Activated T-helper 2 cell treated with anti-CD3 and anti-CD28 coated beads, Interferon-gamma antibody, Interleukin-2, Interleukin-4, amounts not matched to agents 10 μg/mL and 5 μg/mL and 100 μg/mL, durations not matched to agents 14 hours and 24 hours and 36 hours (primary cell): ENCODE results near the gene RAD51D. TPM values are rescaled to one million over a fixed set of nuclear protein-coding genes. Genes with fewer than 3 reads are reported as not detected.
"Not testable (repeated sequence)": the region's sequence is repeated elsewhere in the genome, so short reads cannot be mapped to it uniquely, and the experiment has no call there.

ENCODE experiments used
- DNase-seq: peaks from one replicate; pipeline ENCODE4 v3.0.0; 2021; ENCODE audit warnings: low spot score
- H3K27ac Mint-ChIP-seq: one replicate; pipeline ENCODE4 v1.8.0; 2021; ENCODE audit warnings: mixed read lengths
- H3K27me3 Mint-ChIP-seq: one replicate; pipeline ENCODE4 v1.8.0; 2021; ENCODE audit warnings: low read depth, mixed read lengths
- H3K36me3 Mint-ChIP-seq: one replicate; pipeline ENCODE4 v1.8.0; 2021; ENCODE audit warnings: low read depth, mixed read lengths
- H3K4me1 Mint-ChIP-seq: one replicate; pipeline ENCODE4 v1.8.0; 2021; ENCODE audit warnings: low read depth, mixed read lengths
- H3K4me3 Mint-ChIP-seq: one replicate; pipeline ENCODE4 v1.8.0; 2021; ENCODE audit warnings: low read depth, mild to moderate bottlenecking, moderate library complexity, mixed read lengths
- H3K9me3 Mint-ChIP-seq: one replicate; pipeline ENCODE4 v1.8.0; 2021; ENCODE audit warnings: mixed read lengths
- intact Hi-C: fragments of 100-400 bp; cut with micrococcal nuclease; formaldehyde crosslinking; loops from one replicate; pipeline ENCODE4 v1.15.1; 2023
- total RNA-seq: library from RNA; stranded (reverse); gene quantifications from 2 replicates; pipeline ENCODE4 v1.2.3, GENCODE V29; 2022

RAD51D gene
- total RNA-seq, 1 donor from 2014 or later, result 29.5 TPM

GRCh38 chr17:35101725-35102124, 17.9 kb downstream of the RAD51D start:
- Mint-ChIP-seq H3K4me1 (no peaks in the 10 kb centered on the region), H3K36me3 (peaks cover 60% of the 10 kb centered on the region), H3K4me3 (no peak overlapping the region), H3K9me3 (no peaks in the 10 kb centered on the region), H3K27me3 (no peaks in the 10 kb centered on the region), H3K27ac (no peak overlapping the region)
- intact Hi-C loops, result no loop called here
- no peak for DNase-seq

GRCh38 chr17:35101036-35101435, 18.6 kb downstream of the RAD51D start:
- H3K4me1 Mint-ChIP-seq, result no peaks in the 10 kb centered on the region
- H3K9me3 Mint-ChIP-seq, result no peaks in the 10 kb centered on the region
- no peak overlapping the region for H3K4me3 Mint-ChIP-seq
- H3K27me3 Mint-ChIP-seq, result no peaks in the 10 kb centered on the region
- no peak overlapping the region for H3K27ac Mint-ChIP-seq
- H3K36me3 Mint-ChIP-seq, result peaks cover 54% of the 10 kb centered on the region
- DNase-seq, result no peak
- intact Hi-C loops, result no loop called here

GRCh38 chr17:35099908-35100307, 19.8 kb downstream of the RAD51D start:
- H3K4me1 Mint-ChIP-seq, result no peaks in the 10 kb centered on the region
- DNase-seq, result no peak
- H3K27ac Mint-ChIP-seq, result no peak overlapping the region
- no peaks in the 10 kb centered on the region for H3K27me3 Mint-ChIP-seq
- no peak overlapping the region for H3K4me3 Mint-ChIP-seq
- H3K9me3 Mint-ChIP-seq, result no peaks in the 10 kb centered on the region
- intact Hi-C loops, result no loop called here
- peaks cover 42% of the 10 kb centered on the region for H3K36me3 Mint-ChIP-seq

- no peak overlapping the region for H3K27ac Mint-ChIP-seq
- intact Hi-C loops, result no loop called here
- H3K4me1 Mint-ChIP-seq, result no peaks in the 10 kb centered on the region
- H3K36me3 Mint-ChIP-seq, result peaks cover 36% of the 10 kb centered on the region
- no peak overlapping the region for H3K4me3 Mint-ChIP-seq
- no peaks in the 10 kb centered on the region for H3K27me3 Mint-ChIP-seq
- H3K9me3 Mint-ChIP-seq, result no peaks in the 10 kb centered on the region
- DNase-seq, result no peak
These were observed 21.9 kb downstream of the RAD51D start for GRCh38 chr17:35097776-35098175.

GRCh38 chr17:35095741-35096140, 23.9 kb downstream of the RAD51D start:
- Mint-ChIP-seq H3K27ac (no peak overlapping the region), H3K4me3 (no peak overlapping the region), H3K27me3 (no peaks in the 10 kb centered on the region), H3K36me3 (peaks cover 20% of the 10 kb centered on the region), H3K9me3 (no peaks in the 10 kb centered on the region), H3K4me1 (peaks cover 2% of the 10 kb centered on the region)
- no peak for DNase-seq
- intact Hi-C loops, result no loop called here

GRCh38 chr17:35094902-35095301, 24.8 kb downstream of the RAD51D start:
- H3K9me3 Mint-ChIP-seq, result no peaks in the 10 kb centered on the region
- peaks cover 12% of the 10 kb centered on the region for H3K36me3 Mint-ChIP-seq
- no peak overlapping the region for H3K27ac Mint-ChIP-seq
- intact Hi-C loops, result no loop called here
- H3K4me3 Mint-ChIP-seq, result no peak overlapping the region
- H3K4me1 Mint-ChIP-seq, result peaks cover 5% of the 10 kb centered on the region
- DNase-seq, result no peak
- no peaks in the 10 kb centered on the region for H3K27me3 Mint-ChIP-seq

- H3K27me3 Mint-ChIP-seq, H3K9me3 Mint-ChIP-seq, DNase-seq, intact Hi-C loops, H3K27ac Mint-ChIP-seq, H3K4me3 Mint-ChIP-seq, H3K36me3 Mint-ChIP-seq: not testable (repeated sequence)
- peaks cover 34% of the 10 kb centered on the region for H3K4me1 Mint-ChIP-seq
These were observed 29.0 kb downstream of the RAD51D start for GRCh38 chr17:35090707-35091106.

GRCh38 chr17:35089586-35090296, 29.9 kb downstream of the RAD51D start:
- intact Hi-C loops, result loop anchor here (1.0 to 10.0 kb wide), 7 partner anchors 26 to 125 kb away; partner anchors contain the start of genes LIG3, RAD51D and RFFL
- peaks cover 6% of the 10 kb centered on the region for H3K36me3 Mint-ChIP-seq
- no peaks in the 10 kb centered on the region for H3K9me3 Mint-ChIP-seq
- peak; percentile 26 for DNase-seq
- H3K27ac Mint-ChIP-seq, result peak overlapping the region; percentile 92
- no peaks in the 10 kb centered on the region for H3K27me3 Mint-ChIP-seq
- peak overlapping the region; percentile 84 for H3K4me3 Mint-ChIP-seq
- peaks cover 41% of the 10 kb centered on the region for H3K4me1 Mint-ChIP-seq

- Mint-ChIP-seq H3K4me1 (peaks cover 41% of the 10 kb centered on the region), H3K9me3 (no peaks in the 10 kb centered on the region), H3K36me3 (peaks cover 3% of the 10 kb centered on the region), H3K27me3 (no peaks in the 10 kb centered on the region), H3K4me3 (peak overlapping the region; percentile 88), H3K27ac (peak overlapping the region; percentile 92)
- intact Hi-C loops, result loop anchor here (1.0 to 10.0 kb wide), 7 partner anchors 26 to 126 kb away; partner anchors contain the start of genes LIG3, RAD51D and RFFL
- peak; percentile 84 for DNase-seq
These were observed 30.6 kb downstream of the RAD51D start for GRCh38 chr17:35088881-35089585.

- peak overlapping the region; percentile 89 for H3K27ac Mint-ChIP-seq
- no peaks in the 10 kb centered on the region for H3K27me3 Mint-ChIP-seq
- peak; percentile 18 for DNase-seq
- no peaks in the 10 kb centered on the region for H3K9me3 Mint-ChIP-seq
- peaks cover 41% of the 10 kb centered on the region for H3K4me1 Mint-ChIP-seq
- intact Hi-C loops, result loop anchor here (5.0 to 10.0 kb wide), 2 partner anchors 106 to 126 kb away; partner anchors contain the start of gene LIG3
- peaks cover 3% of the 10 kb centered on the region for H3K36me3 Mint-ChIP-seq
- H3K4me3 Mint-ChIP-seq, result peak overlapping the region; percentile 88
These were observed 31.2 kb downstream of the RAD51D start for GRCh38 chr17:35088356-35088880.

- peak overlapping the region; percentile 89 for H3K27ac Mint-ChIP-seq
- peak overlapping the region; percentile 88 for H3K4me3 Mint-ChIP-seq
- H3K9me3 Mint-ChIP-seq, result no peaks in the 10 kb centered on the region
- intact Hi-C loops, result loop anchor here (5.0 to 10.0 kb wide), 2 partner anchors 106 to 127 kb away; partner anchors contain the start of gene LIG3
- H3K4me1 Mint-ChIP-seq, result peaks cover 46% of the 10 kb centered on the region
- peak; percentile 18 for DNase-seq
- H3K27me3 Mint-ChIP-seq, result no peaks in the 10 kb centered on the region
- peaks cover 3% of the 10 kb centered on the region for H3K36me3 Mint-ChIP-seq
These were observed 31.8 kb downstream of the RAD51D start for GRCh38 chr17:35087731-35088355.

- Mint-ChIP-seq H3K27ac (peak overlapping the region; percentile 36), H3K4me3 (peak overlapping the region; percentile 88), H3K9me3 (no peaks in the 10 kb centered on the region), H3K27me3 (no peaks in the 10 kb centered on the region), H3K36me3 (peaks cover 3% of the 10 kb centered on the region), H3K4me1 (peaks cover 54% of the 10 kb centered on the region)
- intact Hi-C loops, result loop anchor here (5.0 to 10.0 kb wide), 2 partner anchors 105 to 128 kb away; partner anchors contain the start of gene LIG3
- no peak for DNase-seq
These were observed 32.6 kb downstream of the RAD51D start for GRCh38 chr17:35086931-35087573.
